VCaP (cell line): Measurements from ENCODE around the gene KCNAB1.
"Not testable (repeated sequence)": the region's sequence is repeated elsewhere in the genome, so short reads cannot be mapped to it uniquely, and the experiment has no call there.

ENCODE experiments used
- H3K27ac ChIP-seq: fragments of 450-650 bp; 2 replicates; pipeline ENCODE4 v1.5.1; 2017
- TF ChIP-seq, protein P1 (sequence below): fragments of 450-650 bp; conservative IDR thresholded peaks from 2 replicates; pipeline ENCODE4 v1.5.1; 2017; ENCODE audit warnings: mild to moderate bottlenecking, moderate library complexity

Gene KCNAB1

GRCh38 chr3:156554842-156555687 is 434.7 kb downstream of the KCNAB1 start, which contains the start of gene SSR3:
SSR3 (minus strand) TSS chr3:156555117; CDS start chr3:156555089, 28 bp downstream.
- TF ChIP-seq, protein P1, sequence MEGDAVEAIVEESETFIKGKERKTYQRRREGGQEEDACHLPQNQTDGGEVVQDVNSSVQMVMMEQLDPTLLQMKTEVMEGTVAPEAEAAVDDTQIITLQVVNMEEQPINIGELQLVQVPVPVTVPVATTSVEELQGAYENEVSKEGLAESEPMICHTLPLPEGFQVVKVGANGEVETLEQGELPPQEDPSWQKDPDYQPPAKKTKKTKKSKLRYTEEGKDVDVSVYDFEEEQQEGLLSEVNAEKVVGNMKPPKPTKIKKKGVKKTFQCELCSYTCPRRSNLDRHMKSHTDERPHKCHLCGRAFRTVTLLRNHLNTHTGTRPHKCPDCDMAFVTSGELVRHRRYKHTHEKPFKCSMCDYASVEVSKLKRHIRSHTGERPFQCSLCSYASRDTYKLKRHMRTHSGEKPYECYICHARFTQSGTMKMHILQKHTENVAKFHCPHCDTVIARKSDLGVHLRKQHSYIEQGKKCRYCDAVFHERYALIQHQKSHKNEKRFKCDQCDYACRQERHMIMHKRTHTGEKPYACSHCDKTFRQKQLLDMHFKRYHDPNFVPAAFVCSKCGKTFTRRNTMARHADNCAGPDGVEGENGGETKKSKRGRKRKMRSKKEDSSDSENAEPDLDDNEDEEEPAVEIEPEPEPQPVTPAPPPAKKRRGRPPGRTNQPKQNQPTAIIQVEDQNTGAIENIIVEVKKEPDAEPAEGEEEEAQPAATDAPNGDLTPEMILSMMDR, result no peak

GRCh38 chr3:156558389-156558788 is 438.0 kb downstream of the KCNAB1 start:
- TF ChIP-seq, protein P1, result no peak
- no peak overlapping the region for H3K27ac ChIP-seq

More at GRCh38 chr3:156554842-156555687, 434.7 kb downstream of the KCNAB1 start, which contains the start of gene SSR3:
- peak within 1 kb of the TSS; percentile 80 for H3K27ac ChIP-seq

GRCh38 chr3:156559321-156559720 is 438.9 kb downstream of the KCNAB1 start:
- TF ChIP-seq, protein P1, result no peak
- H3K27ac ChIP-seq, result no peak overlapping the region

DNA sequence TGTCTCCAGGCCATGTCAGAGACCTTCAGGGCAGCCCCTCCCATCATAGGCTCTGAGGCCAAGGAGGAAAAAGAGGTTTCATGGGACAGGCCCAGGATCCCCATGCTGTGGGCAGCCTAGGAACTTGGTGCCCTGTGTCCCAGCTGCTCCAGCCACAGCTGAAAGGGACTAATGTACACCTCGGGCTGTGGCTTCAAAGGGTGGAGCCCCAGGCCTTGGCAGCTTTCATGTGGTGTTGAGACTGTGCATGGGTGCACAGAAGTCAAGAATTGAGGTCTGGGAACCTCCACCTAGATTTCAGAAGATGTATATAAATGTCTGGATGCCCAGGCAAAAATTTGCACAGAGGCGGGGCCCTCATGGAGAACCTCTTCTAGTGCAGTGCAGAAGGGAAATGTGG is 441.2 kb downstream of the KCNAB1 start:
- TF ChIP-seq, protein P1, result no peak
- H3K27ac ChIP-seq, result no peak overlapping the region

DNA sequence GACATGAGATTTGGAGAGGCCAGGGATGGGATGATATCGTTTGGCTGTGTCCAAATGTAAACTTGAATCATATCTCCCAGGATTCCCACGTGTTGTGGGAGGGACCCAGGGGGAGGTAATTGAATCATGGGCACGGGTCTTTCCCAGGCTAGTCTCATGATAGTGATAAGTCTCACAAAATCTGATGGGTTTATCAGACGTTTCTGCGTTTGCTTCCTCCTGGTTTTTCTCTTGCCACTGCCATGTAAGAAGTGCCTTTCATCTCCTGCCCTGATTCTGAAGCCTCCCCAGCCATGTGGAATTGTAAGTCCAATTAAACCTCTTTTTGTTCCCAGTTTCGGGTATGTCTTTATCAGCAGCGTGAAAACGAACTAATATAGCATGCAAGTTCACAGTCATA is 442.1 kb downstream of the KCNAB1 start:
- H3K27ac ChIP-seq, result not testable (repeated sequence)

DNA sequence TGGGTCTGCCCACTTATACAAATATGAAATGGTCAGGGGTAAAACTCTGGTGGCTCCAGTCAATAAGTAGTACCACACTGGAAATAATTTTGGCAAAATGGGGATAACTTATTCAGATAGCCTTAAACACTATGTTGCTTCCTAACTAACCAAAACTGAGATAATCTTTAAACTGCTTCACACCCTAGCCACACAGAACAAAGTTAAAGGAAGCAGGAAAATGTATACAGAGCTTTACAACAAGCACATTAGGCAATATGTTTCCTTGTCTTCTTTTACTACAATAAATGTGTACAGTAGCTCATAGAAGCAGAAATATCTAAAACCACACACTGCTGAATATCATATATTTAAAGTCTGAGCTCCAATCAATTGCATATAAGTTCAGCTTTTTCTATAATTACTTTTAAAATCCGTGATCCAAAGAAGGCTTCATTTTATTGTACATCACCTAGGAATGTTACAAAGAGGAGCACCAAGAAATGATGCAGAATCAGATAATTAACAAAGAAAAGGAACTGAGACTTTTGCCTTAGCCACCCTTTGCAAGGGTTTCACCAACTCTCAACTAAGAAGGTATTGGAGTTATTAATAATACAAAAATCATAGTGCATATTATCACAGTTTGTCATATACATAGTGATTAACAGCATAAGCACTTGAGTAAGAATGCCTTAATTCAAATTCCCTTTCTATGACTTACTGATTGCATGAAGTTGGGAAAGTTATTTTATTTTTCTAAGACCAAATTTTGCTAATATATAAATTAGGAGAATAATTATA is 443.7 kb downstream of the KCNAB1 start:
- no peak overlapping the region for H3K27ac ChIP-seq

DNA sequence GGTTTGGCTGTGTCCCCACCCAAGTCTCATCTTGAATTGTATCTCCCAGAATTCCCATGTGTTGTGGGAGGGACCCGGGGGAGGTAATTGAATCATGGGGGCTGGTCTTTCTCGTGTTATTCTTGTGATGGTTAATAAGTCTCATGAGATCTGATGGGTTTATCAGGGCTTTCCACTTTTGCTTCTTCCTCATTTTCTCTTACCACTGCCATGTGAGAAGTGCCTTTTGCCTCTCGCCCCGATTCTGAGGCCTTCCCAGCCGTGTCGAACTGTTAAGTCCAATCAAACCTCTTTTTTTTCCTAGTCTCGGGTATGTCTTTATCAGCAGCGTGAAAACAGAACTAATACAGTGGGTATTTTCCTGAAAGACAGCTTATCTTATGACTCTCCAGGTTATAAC is 448.6 kb downstream of the KCNAB1 start:
- H3K27ac ChIP-seq, result not testable (repeated sequence)

More for the DNA sequence above, 443.7 kb downstream of the KCNAB1 start:
- TF ChIP-seq, protein P1, result no peak

DNA sequence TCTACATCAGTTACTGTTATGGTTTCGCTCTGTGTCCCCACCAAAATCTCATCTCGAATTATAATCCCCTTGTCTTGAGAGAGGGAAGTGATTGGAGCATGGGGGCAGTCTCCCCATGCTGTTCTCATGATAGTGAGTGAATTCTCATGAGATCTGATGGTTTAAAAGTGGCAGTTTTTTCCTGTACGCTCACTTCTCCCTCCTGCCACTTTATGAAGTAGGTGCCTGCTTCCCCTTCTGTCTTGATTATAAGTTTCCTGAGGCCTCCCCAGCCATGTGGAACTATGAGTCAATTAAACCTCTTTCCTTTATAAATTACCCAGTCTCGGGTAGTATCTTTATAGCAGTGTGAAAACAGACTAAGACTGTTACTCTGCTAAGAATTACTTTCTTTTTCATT is 449.5 kb downstream of the KCNAB1 start:
- not testable (repeated sequence) for H3K27ac ChIP-seq

- H3K27ac ChIP-seq, result no peak overlapping the region
- TF ChIP-seq, protein P1, result no peak
Measured at GRCh38 chr3:156575641-156576040, 455.3 kb downstream of the KCNAB1 start.
